MCF 10A (cell line): ENCODE data around the gene CCDC15. TPM values are rescaled to one million over a fixed set of nuclear protein-coding genes. Genes with fewer than 3 reads are reported as not detected.

Source experiments
- BruUV-seq: library from RNA; stranded (reverse); fragments of 400-500 nt; replicated peaks from 2 replicates; lab custom pipeline; 2021; lab: Mats Ljungman, UMichigan
- CTCF ChIA-PET: fragments of 300-600 bp; sonication (Branson Sonifier 250); formaldehyde crosslinking; extraction: SDS; loops from one replicate; lab custom pipeline; 2021; ENCODE audit warnings: antibody characterized with exemption, inconsistent platforms; lab: Yijun Ruan, JAX
- POLR2A ChIA-PET: fragments of 300-600, 350-650 bp; sonication (Branson Sonifier 250); formaldehyde crosslinking; extraction: SDS; loops from one replicate; lab custom pipeline; 2020; ENCODE audit warnings: antibody characterized with exemption, inconsistent platforms; lab: Yijun Ruan, JAX
- DNase-seq: peaks from one replicate; pipeline ENCODE4 v3.0.0-alpha.2; 2018; ENCODE audit not compliant: unreplicated experiment
- H3K27ac Mint-ChIP-seq: one replicate; pipeline ENCODE4 v1.8.0; 2022; ENCODE audit warnings: mild to moderate bottlenecking, low read depth, mixed read lengths; ENCODE audit not compliant: unreplicated experiment
- H3K27me3 Mint-ChIP-seq: one replicate; pipeline ENCODE4 v1.8.0; 2022; ENCODE audit warnings: mixed read lengths; ENCODE audit not compliant: insufficient read depth, unreplicated experiment
- H3K36me3 Mint-ChIP-seq: one replicate; pipeline ENCODE4 v1.8.0; 2022; ENCODE audit warnings: mild to moderate bottlenecking, moderate library complexity, mixed read lengths; ENCODE audit not compliant: insufficient read depth, unreplicated experiment
- H3K4me1 Mint-ChIP-seq: one replicate; pipeline ENCODE4 v1.8.0; 2022; ENCODE audit warnings: mixed read lengths; ENCODE audit not compliant: insufficient read depth, unreplicated experiment
- H3K4me3 Mint-ChIP-seq: one replicate; pipeline ENCODE4 v1.8.0; 2022; ENCODE audit warnings: mild to moderate bottlenecking, moderate library complexity, mixed read lengths; ENCODE audit not compliant: unreplicated experiment
- H3K9me3 Mint-ChIP-seq: one replicate; pipeline ENCODE4 v1.8.0; 2022; ENCODE audit warnings: mixed read lengths; ENCODE audit not compliant: unreplicated experiment
- CTCF ChIP-seq: fragments of 200-600 bp; IDR thresholded peaks from one replicate; pipeline ENCODE4 v1.8.0; 2022; ENCODE audit warnings: antibody characterized with exemption, mild to moderate bottlenecking; ENCODE audit not compliant: unreplicated experiment
- intact Hi-C: fragments of 100-400 bp; cut with micrococcal nuclease; formaldehyde crosslinking; loops from 2 replicates; pipeline ENCODE4 v1.14.1; 2022
- total RNA-seq: library from RNA; stranded (reverse); gene quantifications from 2 replicates; pipeline ENCODE4 v1.2.3, GENCODE V29; 2022

CCDC15 gene
- total RNA-seq, 1 experiment from 2014 or later, result 2.8 TPM

- Mint-ChIP-seq H3K36me3 (peaks cover 6% of the 10 kb centered on the region), H3K27me3 (no peaks in the 10 kb centered on the region), H3K27ac (no peak overlapping the region), H3K4me1 (no peaks in the 10 kb centered on the region), H3K4me3 (no peak overlapping the region), H3K9me3 (no peaks in the 10 kb centered on the region)
- no TSS peak for BruUV-seq
- intact Hi-C loops, result no loop called here
- no peak for DNase-seq
- TF ChIP-seq CTCF, result no peak
- POLR2A ChIA-PET, result interaction anchor here (0.7 kb wide), 2 partner anchors 246 to 453 kb away, joined by 3 read pairs; no protein-coding TSS in a partner anchor
- CTCF ChIA-PET, result no interaction called here
Observed at GRCh38 chr11:124978316-124978715, 24.3 kb downstream of the CCDC15 start.

DNA sequence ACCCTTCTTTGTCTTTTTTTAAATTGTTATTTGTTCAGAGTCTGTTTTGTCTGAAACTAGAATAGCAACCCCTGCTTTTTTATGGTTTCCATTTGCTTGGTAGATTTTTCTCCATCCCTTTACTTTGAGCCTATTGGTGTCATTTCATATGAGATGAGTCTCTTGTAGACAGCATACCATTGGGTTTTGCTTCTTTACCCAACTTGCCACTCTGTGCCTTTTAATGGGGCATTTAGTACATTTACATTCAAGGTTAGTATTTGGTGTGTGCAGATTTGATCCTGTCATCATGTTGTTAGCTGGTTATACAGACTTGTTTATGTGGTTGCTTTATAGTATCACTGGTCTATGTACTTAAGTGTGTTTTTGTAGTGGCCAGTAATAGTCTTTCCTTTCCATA, 28.0 kb downstream of the CCDC15 start:
- Mint-ChIP-seq H3K36me3 (peaks cover 12% of the 10 kb centered on the region), H3K9me3 (no peaks in the 10 kb centered on the region), H3K4me3 (no peak overlapping the region), H3K27ac (no peak overlapping the region), H3K27me3 (no peaks in the 10 kb centered on the region), H3K4me1 (no peaks in the 10 kb centered on the region)
- ChIA-PET CTCF (interaction anchor here (1.2 to 1.6 kb wide), 4 partner anchors 9 to 423 kb away, joined by 3 to 4 read pairs (median 4); no protein-coding TSS in a partner anchor), POLR2A (no interaction called here)
- no peak for DNase-seq
- no peak for TF ChIP-seq CTCF
- intact Hi-C loops, result no loop called here
- no TSS peak for BruUV-seq

- CTCF ChIA-PET, result interaction anchor here (0.7 to 1.1 kb wide), 3 partner anchors 93 to 158 kb away, joined by 3 to 4 read pairs (median 3); no protein-coding TSS in a partner anchor
- POLR2A ChIA-PET, result no interaction called here
- H3K4me3 Mint-ChIP-seq, result no peak overlapping the region
- intact Hi-C loops, result no loop called here
- peaks cover 12% of the 10 kb centered on the region for H3K36me3 Mint-ChIP-seq
- no peak overlapping the region for H3K27ac Mint-ChIP-seq
- no peak for DNase-seq
- no peaks in the 10 kb centered on the region for H3K9me3 Mint-ChIP-seq
- no peak for TF ChIP-seq CTCF
- no TSS peak for BruUV-seq
- no peaks in the 10 kb centered on the region for H3K27me3 Mint-ChIP-seq
- H3K4me1 Mint-ChIP-seq, result no peaks in the 10 kb centered on the region
Observed at GRCh38 chr11:124983674-124984511, 29.9 kb downstream of the CCDC15 start.

GRCh38 chr11:124984512-124984854, 30.5 kb downstream of the CCDC15 start:
- H3K27ac Mint-ChIP-seq, result no peak overlapping the region
- intact Hi-C loops, result no loop called here
- BruUV-seq, result no TSS peak
- H3K9me3 Mint-ChIP-seq, result no peaks in the 10 kb centered on the region
- no peak for TF ChIP-seq CTCF
- peaks cover 12% of the 10 kb centered on the region for H3K36me3 Mint-ChIP-seq
- no peak overlapping the region for H3K4me3 Mint-ChIP-seq
- H3K27me3 Mint-ChIP-seq, result no peaks in the 10 kb centered on the region
- no peak for DNase-seq
- no peaks in the 10 kb centered on the region for H3K4me1 Mint-ChIP-seq
- ChIA-PET POLR2A (no interaction called here), CTCF (interaction anchor here (0.8 kb wide), 1 partner anchor 158 kb away, joined by 3 read pairs; no protein-coding TSS in a partner anchor)
